Nephron (organoid): ENCODE measurements around the gene GTPBP3.
A peak's percentile ranks its signal among the peaks of the same experiment; 100 is the strongest.

Source experiments
- H3K27ac Mint-ChIP-seq, 3 experiments: 2 replicates each; pipeline ENCODE4 v1.8.0; 2020; ENCODE audit warnings: mixed read lengths in 3 of 3, mild to moderate bottlenecking in 2 of 3, moderate library complexity in 1 of 3
- H3K27me3 Mint-ChIP-seq: 2 replicates; pipeline ENCODE4 v1.8.0; 2021; ENCODE audit warnings: low read depth, mild to moderate bottlenecking, moderate library complexity, mixed read lengths
- H3K36me3 Mint-ChIP-seq: 2 replicates; pipeline ENCODE4 v1.8.0; 2020; ENCODE audit warnings: low read depth, mixed read lengths
- H3K4me1 Mint-ChIP-seq: 2 replicates; pipeline ENCODE4 v1.8.0; 2020; ENCODE audit warnings: mixed read lengths
- H3K4me3 Mint-ChIP-seq, 3 experiments: 2 replicates each; pipeline ENCODE4 v1.8.0; 2020; ENCODE audit warnings: mild to moderate bottlenecking in 3 of 3, mixed read lengths in 3 of 3, moderate library complexity in 2 of 3
- H3K9me3 Mint-ChIP-seq: 2 replicates; pipeline ENCODE4 v1.8.0; 2020; ENCODE audit warnings: mixed read lengths
- CTCF ChIP-seq, 3 experiments: fragments of 200-600 bp; sonication (generic); IDR thresholded peaks; one replicate each; pipeline ENCODE4 v1.5.0; 2021; ENCODE audit warnings: antibody characterized with exemption in 3 of 3; ENCODE audit not compliant: unreplicated experiment in 3 of 3

GTPBP3 gene

GRCh38 chr19:17339088-17339741 lies 1.9 kb downstream of the GTPBP3 start:
- peaks cover 3% of the 10 kb centered on the region for H3K36me3 Mint-ChIP-seq
- H3K9me3 Mint-ChIP-seq: no peaks in the 10 kb centered on the region
- H3K4me3 Mint-ChIP-seq: peak overlapping the region; percentile 74 to 91 (median 87)
- no peaks in the 10 kb centered on the region for H3K27me3 Mint-ChIP-seq
- H3K4me1 Mint-ChIP-seq: peaks cover 13% of the 10 kb centered on the region
- H3K27ac Mint-ChIP-seq: no peak overlapping the region
- TF ChIP-seq CTCF (IDR thresholded peaks at IDR 0.05; ENCODE audit: unreplicated experiment in 3 of 3): no peak

- Mint-ChIP-seq H3K4me1 (peaks cover 5% of the 10 kb centered on the region), H3K36me3 (no peaks in the 10 kb centered on the region), H3K4me3 (peak overlapping the region; percentile 31 to 60 (median 54)), H3K9me3 (no peaks in the 10 kb centered on the region), H3K27ac (no peak overlapping the region), H3K27me3 (no peaks in the 10 kb centered on the region)
- no peak for TF ChIP-seq CTCF (IDR thresholded peaks at IDR 0.05; ENCODE audit: unreplicated experiment in 3 of 3)
These were observed 3.0 kb downstream of the GTPBP3 start for GRCh38 chr19:17340302-17340870.

GRCh38 chr19:17340871-17341357 lies 3.6 kb downstream of the GTPBP3 start:
- Mint-ChIP-seq H3K4me1 (peaks cover 5% of the 10 kb centered on the region), H3K36me3 (no peaks in the 10 kb centered on the region), H3K4me3 (peak overlapping the region; percentile 29 to 51 (median 49)), H3K27me3 (no peaks in the 10 kb centered on the region), H3K27ac (peak overlapping the region in 1 of 3 experiments; percentile 75), H3K9me3 (no peaks in the 10 kb centered on the region)
- TF ChIP-seq CTCF (IDR thresholded peaks at IDR 0.05; ENCODE audit: unreplicated experiment in 3 of 3): no peak

- no peaks in the 10 kb centered on the region for H3K27me3 Mint-ChIP-seq
- no peak for TF ChIP-seq CTCF (IDR thresholded peaks at IDR 0.05; ENCODE audit: unreplicated experiment in 3 of 3)
These were observed 4.0 kb downstream of the GTPBP3 start for GRCh38 chr19:17341386-17341785.

GRCh38 chr19:17341845-17342244 lies 4.5 kb downstream of the GTPBP3 start:
- no peaks in the 10 kb centered on the region for H3K36me3 Mint-ChIP-seq
- TF ChIP-seq CTCF (IDR thresholded peaks at IDR 0.05; ENCODE audit: unreplicated experiment in 3 of 3): no peak
- no peaks in the 10 kb centered on the region for H3K27me3 Mint-ChIP-seq
- H3K27ac Mint-ChIP-seq: no peak overlapping the region
- H3K4me3 Mint-ChIP-seq: no peak overlapping the region
- H3K9me3 Mint-ChIP-seq: no peaks in the 10 kb centered on the region
- peaks cover 5% of the 10 kb centered on the region for H3K4me1 Mint-ChIP-seq

More at GRCh38 chr19:17341386-17341785, 4.0 kb downstream of the GTPBP3 start:
- peak overlapping the region in 2 of 3 experiments; percentile 29 to 45 for H3K4me3 Mint-ChIP-seq
- peaks cover 5% of the 10 kb centered on the region for H3K4me1 Mint-ChIP-seq
- no peaks in the 10 kb centered on the region for H3K36me3 Mint-ChIP-seq
- H3K27ac Mint-ChIP-seq: no peak overlapping the region
- H3K9me3 Mint-ChIP-seq: no peaks in the 10 kb centered on the region
